HG03280 (cell line): ENCODE results near the gene E2F2.
A peak's percentile ranks its signal among the peaks of the same experiment; 100 is the strongest.
"Not testable (repeated sequence)": the region's sequence is repeated elsewhere in the genome, so short reads cannot be mapped to it uniquely, and the experiment has no call there.

Experiments used
- ATAC-seq: cut with Tn5 transposase; IDR thresholded peaks from one replicate; pipeline ENCODE4 v1.9.1; 2021; ENCODE audit warnings: mild to moderate bottlenecking, moderate library complexity; ENCODE audit not compliant: unreplicated experiment

The E2F2 gene

DNA sequence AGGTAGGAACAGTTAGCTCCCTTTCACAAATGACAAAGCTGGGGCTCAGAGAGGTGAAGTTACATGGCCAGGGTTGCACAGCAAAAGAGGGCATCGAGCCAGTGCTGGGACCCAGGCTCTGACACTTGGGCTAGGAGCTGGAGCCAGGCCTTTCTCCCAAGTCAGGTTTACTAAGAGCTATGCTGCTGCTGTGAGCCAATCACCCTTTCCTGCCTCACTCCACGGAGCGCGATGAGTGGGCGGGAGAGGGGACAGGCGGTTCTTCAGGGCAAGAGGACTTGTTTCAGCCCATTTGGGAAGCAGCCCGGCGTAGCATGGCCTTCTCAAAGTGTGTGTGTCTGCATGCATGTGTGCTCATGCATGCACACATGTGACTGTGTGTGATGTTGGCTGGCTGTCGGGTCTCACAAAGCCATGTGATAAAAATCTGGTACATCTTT is 17.7 kb upstream of the E2F2 start:
- no peak for ATAC-seq

DNA sequence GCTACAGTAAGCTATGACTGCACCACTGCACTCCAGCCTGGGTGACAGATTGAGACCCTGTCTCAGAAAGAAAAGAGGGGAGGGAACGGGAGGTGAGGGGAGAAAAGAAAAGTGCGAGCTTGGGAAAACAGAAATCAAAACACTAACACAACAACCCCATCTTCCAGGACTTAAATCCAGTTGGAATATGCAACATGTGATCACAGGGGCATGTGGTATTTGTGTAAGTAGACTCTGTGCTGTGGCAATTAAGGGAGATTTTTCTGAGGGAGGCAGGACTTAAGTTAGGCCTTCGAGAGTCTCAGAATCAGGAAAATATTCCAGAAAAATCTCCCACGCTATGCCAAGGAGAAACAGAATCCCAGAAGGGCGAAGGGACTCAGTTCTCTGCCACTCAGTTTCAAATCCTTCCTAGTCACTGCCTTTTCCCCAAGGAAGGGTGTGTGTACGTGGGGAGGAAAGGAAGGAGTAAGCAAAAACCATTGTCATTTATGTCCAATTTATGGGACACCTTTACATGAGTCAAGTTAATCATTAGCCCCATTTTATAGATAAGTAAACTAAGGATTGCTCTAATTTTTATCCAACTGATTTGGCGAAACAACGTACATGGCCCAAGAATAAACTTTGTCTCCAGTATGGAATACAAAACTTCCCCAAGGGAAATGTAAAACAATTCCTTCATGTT is 16.0 kb upstream of the E2F2 start:
- no peak for ATAC-seq

DNA sequence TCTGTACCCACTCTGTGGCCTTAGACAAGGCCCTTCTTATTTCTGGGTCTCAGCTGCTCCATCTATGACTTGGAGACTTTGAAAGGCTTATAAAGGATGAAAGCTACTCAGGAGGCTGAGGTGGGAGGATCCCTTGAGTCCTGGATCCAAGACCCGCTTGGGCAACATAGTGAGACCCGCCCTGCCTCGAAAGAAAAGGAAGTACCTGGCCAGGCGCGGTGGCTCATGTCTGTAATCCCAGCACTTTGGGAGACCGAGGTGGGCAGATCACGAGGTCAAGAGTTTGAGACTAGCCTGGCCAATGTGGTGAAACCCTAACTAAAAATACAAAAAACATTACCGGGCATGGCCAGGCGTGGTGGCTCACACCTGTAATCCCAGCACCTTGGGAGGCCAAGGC is 14.8 kb upstream of the E2F2 start:
- no peak for ATAC-seq

DNA sequence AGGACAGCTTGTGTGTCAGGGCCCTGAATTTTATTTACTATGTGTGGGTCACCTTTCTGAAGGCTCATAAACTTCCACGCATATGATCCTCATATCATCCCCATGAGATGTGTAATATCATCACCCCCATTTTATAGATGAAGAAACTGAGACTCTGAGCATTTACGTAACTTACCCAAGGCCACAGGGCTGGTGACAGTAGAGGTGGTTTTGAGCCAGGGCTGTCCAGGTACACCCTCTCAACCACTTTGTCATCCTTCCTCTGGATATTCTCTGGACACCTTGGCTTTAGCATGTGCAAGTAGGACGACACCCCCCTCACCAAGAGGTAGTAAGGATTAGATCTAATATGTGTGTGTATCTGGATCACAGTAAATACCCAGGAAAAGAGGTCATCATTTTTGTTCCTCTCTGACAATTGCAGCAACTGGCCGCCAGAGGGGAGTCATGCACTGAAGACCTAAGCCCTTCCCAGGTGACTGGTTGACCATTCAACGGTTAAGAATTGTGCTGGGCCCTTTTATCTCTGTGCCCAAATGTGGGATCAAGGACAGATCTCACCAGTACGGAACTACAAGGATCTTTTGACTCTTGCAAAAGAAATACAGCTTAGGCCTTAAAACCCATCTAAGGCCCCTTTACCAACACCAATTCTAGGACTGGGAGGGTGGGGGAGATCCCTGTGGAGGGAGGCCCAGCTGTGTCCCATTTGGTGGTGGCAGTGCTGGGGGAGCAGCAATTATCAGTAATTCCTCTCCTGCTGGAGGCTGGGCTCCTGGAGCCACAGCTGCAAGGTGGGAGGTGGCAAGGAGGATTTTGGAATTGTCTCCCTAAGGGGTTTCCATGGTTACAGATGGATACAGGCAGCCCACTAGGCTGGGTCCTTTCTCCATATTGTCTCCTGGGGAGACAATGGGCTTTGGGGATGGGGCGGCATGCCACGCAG is 13.7 kb upstream of the E2F2 start:
- no peak for ATAC-seq

DNA sequence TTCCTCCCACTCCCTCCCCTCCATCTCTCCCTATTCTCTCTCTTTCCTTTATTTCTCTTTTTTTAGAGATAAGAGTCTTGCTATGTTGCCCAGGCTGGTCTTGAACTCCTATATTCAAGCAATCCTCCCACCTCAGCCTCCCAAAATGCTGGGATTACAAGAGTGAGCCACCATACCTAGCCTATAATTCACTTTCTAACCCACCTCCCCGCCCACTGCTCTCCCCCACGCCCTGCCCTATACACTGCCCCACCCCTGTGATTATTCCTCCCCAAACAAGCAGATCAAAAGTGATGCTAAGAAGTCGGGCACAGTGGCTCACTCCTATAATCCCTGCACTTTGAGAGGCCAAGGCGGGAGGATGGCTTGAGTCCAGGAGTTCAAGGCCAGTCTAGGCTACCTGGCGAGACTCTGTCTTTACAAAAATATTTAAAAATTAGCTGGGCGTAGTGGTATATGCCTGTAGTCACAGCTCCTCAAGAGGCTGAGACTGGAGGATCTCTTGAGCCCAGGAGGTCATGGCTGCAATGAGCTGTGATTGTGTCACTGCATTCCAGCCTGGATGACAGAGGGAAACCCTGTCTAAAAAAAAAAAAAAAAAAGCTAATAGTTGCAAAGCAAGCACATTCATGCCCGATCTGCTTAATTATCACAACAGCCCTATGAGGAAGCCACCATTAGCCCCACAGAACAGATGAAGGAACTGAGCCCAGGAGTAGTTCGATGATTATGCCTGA is 12.8 kb upstream of the E2F2 start:
- ATAC-seq = no peak

DNA sequence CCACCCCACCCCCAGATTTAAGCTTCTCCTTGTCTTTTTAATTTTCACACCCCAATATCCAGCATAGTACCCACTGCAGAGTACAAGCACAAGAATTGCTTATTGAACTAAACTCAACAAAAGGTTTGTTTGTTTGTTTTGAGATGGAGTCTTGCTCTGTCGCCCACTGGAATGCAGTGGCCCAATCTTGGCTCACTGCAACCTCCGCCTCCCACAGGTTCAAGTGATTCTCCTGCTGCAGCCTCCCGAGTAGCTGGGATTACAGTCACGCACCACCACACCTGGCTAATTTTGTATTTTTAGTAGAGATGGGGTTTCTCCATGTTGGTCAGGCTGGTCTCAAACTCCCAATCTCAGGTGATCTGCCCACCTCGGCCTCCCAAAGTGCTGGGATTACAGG is 11.9 kb upstream of the E2F2 start:
- ATAC-seq = not testable (repeated sequence)

DNA sequence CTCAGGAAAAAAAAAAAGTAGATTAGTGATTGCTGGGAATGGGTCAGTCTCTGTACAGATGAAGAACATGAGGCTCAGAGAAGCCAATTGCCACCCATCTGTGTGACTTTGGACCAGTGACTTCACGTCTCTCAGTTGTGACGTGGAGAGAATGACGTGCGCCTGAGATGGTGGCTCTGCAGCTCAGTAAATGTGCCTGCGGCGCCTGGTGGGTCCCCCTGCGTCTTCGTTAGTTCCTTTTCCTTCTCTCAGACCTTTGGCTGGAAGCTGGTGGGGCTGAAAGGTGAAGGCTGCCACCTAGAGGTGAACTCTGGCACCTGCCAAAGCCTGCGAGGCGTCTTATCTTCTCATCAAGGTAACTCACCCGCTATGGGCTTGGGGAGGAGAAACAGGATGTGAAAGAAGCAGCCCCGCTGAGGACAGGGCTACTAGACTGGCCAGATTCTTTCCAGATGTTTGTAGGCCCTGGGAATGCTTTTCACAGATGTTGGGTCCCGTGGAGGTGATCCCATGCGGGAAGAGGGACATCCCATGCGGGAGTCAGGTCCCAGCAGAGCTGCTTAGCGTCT is 8.7 kb upstream of the E2F2 start:
- ATAC-seq = peak; percentile 79

DNA sequence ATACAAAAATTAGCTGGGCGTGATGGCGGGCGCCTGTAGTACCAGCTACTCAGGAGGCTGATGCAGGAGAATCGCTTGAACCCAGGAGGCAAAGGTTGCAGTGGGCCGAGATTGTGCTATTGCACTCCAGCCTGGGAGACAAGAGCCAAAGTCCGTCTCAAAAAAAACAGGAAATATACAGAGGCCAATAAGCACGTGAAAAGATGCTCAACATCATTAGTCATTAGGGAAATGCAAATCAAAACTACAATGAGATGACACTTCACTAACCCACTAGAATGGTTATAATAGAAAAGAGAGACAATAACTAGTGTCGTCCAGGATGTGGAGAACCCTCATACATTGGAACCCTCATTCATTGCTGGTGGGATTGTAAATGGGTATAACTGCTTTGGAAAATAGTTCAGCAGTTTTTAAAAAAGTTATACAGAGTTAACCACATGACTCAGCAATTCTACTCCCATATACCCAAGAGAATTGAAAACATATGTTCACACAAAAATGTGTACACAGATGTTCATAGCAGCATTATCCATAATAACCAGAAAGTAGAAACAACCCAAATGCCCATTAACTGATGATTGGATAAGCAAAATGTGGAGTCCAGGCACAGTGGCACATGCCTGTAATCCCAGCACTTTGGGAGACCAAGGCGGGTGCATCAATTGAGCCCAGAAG is 6.4 kb upstream of the E2F2 start:
- no peak for ATAC-seq

DNA sequence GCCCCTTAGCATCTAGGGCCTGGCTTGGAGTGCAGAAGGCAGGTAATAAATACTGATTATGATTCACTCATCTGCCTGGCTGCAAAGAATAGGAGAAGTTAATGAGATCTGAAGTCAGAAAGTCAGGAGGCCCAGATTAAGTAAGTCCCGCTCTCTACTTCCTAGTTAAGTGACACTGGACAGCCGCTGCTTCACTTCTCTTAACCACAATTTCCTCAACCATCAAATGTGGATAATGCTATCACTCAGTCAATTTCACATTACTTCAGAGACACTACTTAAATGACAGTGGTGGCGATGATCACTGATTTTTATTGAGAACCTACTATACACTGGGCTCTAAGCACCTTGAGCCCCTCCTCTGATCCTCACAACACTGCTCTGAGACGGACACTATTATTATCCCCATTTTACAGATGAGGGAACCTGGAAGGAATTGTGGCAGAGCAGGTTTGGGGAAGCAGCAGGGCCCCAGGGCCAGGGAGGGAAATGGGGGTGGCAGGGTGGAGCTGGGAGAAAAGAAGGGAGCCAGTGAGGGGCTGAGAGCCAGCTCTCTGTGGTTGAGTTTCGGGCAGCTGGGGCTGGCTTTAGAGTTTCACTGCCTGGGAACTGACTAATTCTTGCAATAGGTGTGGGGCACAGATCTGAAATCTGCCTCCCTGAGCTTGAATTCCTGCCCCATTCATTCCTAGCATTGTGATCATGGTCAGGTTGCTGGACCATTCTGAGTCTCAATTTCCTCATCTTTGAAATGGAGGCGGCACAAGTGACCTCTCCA is 2.4 kb upstream of the E2F2 start:
- no peak for ATAC-seq

DNA sequence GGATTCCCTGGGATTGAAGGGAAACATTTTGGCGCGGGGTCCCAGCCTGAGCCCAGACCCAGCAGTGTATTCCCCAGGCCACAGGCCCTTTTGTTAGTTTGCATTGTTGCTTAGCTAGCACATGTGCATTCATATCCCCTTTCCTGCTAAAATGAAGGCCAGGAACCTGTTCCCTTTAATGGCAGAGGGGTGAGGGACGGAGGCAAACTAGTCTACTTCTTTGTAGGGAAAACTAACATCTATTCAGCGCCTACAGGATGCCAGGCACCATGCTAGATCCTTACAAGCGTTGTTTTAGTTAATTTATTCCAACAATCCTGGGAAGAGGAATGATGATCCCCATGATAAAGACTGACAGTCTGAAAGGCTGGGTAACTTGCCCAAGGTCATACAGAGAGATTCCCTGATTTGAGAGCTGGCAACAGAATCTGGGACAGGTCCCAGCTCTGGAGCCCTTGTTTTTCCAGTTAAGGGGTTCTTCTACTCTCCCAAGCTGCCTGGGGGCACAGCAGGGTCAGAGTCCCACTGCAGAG is 595 bp upstream of the E2F2 start:
- ATAC-seq = no peak

DNA sequence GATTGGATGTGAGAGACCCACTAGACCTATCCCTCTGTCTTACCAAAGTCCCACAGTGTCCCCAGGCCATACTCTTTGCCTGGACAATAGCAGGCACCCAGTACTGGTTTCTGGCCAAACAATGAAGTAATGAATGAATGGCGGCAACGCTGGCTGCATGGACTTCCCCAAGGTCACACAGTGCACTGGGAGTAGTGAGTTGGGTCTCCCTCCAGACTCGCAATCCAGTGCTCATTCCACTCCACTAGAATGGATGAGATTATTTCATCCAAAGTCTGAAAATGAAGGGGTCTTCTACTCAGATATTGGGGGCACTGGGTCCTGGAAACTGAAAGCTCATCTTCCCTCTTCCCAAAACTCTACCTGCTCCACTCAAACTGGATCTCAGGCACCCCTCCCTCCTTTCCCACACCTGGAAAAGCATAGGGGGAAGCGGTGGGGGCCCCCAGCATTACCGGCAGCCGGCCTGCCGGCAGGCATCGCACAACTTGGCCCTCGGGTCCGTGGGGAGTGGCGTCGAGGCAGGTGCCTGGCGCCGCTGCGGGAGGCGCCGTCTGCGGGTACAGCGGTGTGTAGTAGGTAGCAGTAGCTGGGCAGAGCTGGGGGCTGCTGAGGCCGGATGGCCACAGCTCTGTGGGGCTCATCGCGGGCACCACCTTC is 816 bp downstream of the E2F2 start:
- no peak for ATAC-seq

DNA sequence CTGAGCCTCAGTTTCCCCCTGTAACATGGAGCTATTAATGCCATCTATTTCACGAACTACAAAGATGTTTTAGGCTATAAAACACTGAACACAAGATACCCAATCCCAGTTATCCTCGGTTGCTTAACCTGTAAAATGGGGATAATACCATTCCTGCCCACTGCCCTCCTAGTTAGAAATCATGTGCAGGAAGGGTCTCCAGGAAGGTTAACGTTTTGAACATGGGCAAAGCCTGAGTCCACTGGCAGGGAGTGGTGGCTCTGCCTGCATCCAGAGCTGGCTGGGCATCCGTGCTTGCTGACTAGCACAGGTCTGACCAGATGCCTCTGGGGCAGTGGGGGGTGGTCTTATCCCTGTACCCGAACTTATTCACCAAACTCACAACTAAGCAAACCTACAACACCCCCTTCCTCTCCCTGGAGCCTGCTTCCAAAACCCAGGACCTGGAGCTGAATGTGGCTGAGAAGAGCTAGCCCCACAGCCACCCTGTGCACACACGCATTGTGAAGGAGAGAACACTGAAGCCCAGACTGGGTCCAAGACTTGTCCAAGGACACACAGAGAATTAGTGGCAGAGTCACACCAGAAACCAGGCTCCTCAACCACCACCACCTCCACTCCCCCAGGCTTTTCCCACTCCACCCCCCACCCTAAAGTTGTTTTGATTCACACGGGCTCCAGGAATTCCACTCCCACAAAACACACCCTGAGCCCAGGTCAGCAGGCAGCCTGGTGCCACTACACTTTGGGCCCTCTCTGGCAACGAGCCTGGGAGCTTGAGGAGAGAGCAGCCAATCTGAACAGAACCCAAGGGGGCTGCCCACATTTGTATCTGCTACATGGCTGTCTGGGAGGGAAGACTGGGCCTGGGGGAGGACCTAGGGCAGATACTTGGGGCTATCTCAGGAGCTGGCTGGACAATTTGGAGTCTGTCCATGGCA is 1.6 kb downstream of the E2F2 start:
- ATAC-seq = no peak

DNA sequence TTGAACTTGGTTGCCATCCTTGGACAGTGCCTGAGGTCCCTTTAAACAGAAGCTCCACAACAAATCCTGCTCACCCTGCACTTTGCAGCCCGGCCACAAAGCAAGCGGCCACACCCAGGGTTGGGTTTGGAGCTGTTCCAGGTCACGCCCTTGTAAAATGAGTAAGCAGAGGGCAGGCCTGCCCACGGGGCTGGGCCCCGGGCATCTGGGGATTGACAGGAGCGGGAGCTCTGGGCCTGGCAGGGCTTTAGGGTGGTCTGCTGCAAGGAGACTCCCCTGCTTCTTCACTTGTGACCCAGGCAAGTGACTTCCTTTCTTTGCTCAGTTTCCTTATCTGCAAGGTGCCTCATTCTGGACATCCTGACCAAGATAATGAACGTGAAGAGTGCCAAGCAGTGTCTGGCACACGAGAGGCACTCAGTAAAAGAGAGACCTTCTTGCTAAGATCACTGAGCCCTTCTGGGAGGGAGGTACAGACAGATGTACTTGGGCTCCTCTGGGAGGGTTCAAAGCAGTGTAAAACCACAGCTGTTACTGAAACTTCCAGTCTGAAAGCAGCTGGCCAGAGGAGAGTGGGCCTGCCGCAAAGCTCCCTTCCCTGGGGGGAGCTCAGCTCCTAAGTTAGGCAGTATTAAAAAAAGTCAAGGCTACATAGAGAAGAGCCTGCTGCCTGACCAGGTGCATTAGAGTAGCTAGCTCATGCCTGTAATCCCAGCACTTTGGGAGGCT is 2.6 kb downstream of the E2F2 start:
- no peak for ATAC-seq

DNA sequence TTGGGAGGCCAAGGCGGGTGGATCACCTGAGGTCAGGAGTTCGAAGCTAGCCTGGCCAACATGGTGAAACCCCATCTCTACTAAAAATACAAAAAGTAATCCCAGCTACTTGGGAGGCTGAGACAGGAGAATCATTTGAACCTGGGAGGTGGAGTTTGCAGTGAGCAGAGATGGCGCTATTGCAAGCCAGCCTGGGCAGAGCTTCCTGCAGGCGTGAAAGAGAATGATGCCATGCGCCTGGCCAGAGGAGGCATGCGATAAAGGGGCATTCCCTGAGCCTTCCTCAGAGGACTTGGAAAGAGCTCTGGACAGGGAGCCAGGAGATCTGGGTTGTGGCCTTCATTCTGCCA is 3.2 kb downstream of the E2F2 start:
- no peak for ATAC-seq

DNA sequence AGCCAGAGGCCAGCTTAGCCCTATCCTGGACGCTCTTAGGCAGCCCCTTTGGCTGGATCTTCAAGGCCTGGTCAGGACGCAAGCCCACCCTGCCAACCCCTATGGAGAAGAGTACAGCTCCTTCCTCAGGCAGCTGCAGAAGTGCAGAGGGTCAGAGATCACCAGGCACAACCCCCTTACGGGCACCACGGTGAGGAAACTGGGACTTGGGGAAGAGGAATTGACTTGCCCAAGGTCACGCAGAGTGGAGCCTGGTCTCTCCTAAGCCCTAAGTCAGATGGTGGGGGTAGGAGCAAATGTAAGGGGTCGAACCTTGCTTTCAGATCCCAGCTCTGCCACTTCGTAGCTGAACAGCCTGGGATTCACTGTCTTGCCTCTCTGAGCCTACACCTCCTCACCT is 3.7 kb downstream of the E2F2 start:
- no peak for ATAC-seq

DNA sequence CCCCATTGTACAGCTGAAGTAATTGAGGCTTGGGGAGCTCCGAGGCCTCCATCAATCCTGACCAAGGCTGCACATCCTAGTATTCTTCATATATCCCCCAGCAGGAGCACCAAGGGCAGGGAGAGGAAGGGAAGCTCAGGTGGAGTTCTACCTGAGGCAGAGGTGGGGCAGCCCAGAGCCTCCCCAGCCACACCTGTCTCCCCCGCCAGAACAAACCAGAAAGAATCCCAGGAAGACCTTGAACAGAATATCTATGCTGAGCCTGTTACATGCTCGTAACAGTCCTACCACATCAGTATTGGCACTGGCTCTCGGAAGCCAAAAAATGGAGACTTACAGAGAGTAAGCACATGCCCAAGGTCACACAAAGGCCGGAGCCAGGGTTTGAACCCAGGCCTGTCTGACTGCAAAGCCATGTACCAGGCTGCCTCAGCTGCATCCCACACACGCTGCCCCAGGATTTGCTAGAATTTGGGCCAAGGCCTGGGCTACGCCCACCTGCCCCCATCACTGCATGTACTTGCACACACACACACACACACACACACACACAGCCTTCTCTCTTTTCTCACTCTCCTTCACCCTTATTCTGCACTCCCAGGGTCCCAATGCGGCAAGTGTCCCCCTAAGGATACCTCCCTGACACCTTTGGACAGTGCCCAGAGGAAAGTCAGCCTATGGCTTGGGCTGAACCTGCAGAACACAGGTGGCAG is 4.5 kb downstream of the E2F2 start:
- no peak for ATAC-seq
